ENCODE data around the gene KLHL30. TPM values are rescaled to one million over a fixed set of nuclear protein-coding genes. Genes with fewer than 3 reads are reported as not detected.

Gene KLHL30
- total RNA-seq, 1 donor: not detected

- Histone ChIP-seq H3K9me3 (ENCODE audit: low read depth, low read length) (no peaks in the 10 kb centered on the region), H3K4me1 (ENCODE audit: insufficient read depth, low read length) (no peaks in the 10 kb centered on the region), H3K27me3 (ENCODE audit: insufficient read depth, low read length) (no peaks in the 10 kb centered on the region), H3K4me3 (ENCODE audit: low read length) (no peak overlapping the region)
Measured at GRCh38 chr2:238122287-238123217, 15.9 kb upstream of the KLHL30 start.

- Histone ChIP-seq H3K27me3 (ENCODE audit: insufficient read depth, low read length) (no peaks in the 10 kb centered on the region), H3K4me1 (ENCODE audit: insufficient read depth, low read length) (no peaks in the 10 kb centered on the region), H3K4me3 (ENCODE audit: low read length) (no peak overlapping the region), H3K9me3 (ENCODE audit: low read depth, low read length) (no peaks in the 10 kb centered on the region)
Measured at GRCh38 chr2:238123218-238123971, 15.1 kb upstream of the KLHL30 start.

- no peak overlapping the region for H3K4me3 ChIP-seq (ENCODE audit: low read length)
- H3K27me3 ChIP-seq (ENCODE audit: insufficient read depth, low read length): no peaks in the 10 kb centered on the region
- H3K9me3 ChIP-seq (ENCODE audit: low read depth, low read length): no peaks in the 10 kb centered on the region
- H3K4me1 ChIP-seq (ENCODE audit: insufficient read depth, low read length): no peaks in the 10 kb centered on the region
Measured at GRCh38 chr2:238123991-238124470, 14.4 kb upstream of the KLHL30 start.

GRCh38 chr2:238124488-238125126 is 13.9 kb upstream of the KLHL30 start:
- H3K4me1 ChIP-seq (ENCODE audit: insufficient read depth, low read length): no peaks in the 10 kb centered on the region
- no peak overlapping the region for H3K4me3 ChIP-seq (ENCODE audit: low read length)
- H3K9me3 ChIP-seq (ENCODE audit: low read depth, low read length): no peaks in the 10 kb centered on the region
- no peaks in the 10 kb centered on the region for H3K27me3 ChIP-seq (ENCODE audit: insufficient read depth, low read length)

- Histone ChIP-seq H3K9me3 (ENCODE audit: low read depth, low read length) (no peaks in the 10 kb centered on the region), H3K4me3 (ENCODE audit: low read length) (no peak overlapping the region), H3K27me3 (ENCODE audit: insufficient read depth, low read length) (no peaks in the 10 kb centered on the region), H3K4me1 (ENCODE audit: insufficient read depth, low read length) (no peaks in the 10 kb centered on the region)
Measured at GRCh38 chr2:238125127-238125885, 13.2 kb upstream of the KLHL30 start.

DNA sequence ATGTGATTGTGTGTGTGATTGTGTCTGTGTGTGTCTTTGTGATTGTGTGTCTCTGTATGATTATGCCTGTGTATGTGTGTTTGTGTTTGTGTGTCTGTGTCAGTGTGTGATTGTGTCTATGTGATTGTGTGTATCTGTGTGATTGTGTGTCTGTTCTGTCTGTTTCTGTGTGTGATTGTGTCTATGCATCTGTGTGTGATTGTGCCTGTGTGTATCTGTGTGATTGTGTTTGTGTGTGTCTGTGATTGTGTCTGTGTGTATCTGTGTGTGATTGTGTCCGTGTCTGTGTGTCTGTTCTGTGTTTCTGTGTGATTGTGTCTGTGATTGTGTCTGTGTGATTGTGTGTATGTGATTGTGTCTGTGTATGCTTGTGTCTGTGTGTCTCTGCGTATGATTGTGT is 12.1 kb upstream of the KLHL30 start:
- Histone ChIP-seq H3K4me3 (ENCODE audit: low read length) (no peak overlapping the region), H3K27me3 (ENCODE audit: insufficient read depth, low read length) (no peaks in the 10 kb centered on the region), H3K4me1 (ENCODE audit: insufficient read depth, low read length) (no peaks in the 10 kb centered on the region), H3K9me3 (ENCODE audit: low read depth, low read length) (no peaks in the 10 kb centered on the region)

GRCh38 chr2:238126775-238127164 is 11.7 kb upstream of the KLHL30 start:
- H3K9me3 ChIP-seq (ENCODE audit: low read depth, low read length): no peaks in the 10 kb centered on the region
- H3K27me3 ChIP-seq (ENCODE audit: insufficient read depth, low read length): no peaks in the 10 kb centered on the region
- no peaks in the 10 kb centered on the region for H3K4me1 ChIP-seq (ENCODE audit: insufficient read depth, low read length)
- H3K4me3 ChIP-seq (ENCODE audit: low read length): no peak overlapping the region

DNA sequence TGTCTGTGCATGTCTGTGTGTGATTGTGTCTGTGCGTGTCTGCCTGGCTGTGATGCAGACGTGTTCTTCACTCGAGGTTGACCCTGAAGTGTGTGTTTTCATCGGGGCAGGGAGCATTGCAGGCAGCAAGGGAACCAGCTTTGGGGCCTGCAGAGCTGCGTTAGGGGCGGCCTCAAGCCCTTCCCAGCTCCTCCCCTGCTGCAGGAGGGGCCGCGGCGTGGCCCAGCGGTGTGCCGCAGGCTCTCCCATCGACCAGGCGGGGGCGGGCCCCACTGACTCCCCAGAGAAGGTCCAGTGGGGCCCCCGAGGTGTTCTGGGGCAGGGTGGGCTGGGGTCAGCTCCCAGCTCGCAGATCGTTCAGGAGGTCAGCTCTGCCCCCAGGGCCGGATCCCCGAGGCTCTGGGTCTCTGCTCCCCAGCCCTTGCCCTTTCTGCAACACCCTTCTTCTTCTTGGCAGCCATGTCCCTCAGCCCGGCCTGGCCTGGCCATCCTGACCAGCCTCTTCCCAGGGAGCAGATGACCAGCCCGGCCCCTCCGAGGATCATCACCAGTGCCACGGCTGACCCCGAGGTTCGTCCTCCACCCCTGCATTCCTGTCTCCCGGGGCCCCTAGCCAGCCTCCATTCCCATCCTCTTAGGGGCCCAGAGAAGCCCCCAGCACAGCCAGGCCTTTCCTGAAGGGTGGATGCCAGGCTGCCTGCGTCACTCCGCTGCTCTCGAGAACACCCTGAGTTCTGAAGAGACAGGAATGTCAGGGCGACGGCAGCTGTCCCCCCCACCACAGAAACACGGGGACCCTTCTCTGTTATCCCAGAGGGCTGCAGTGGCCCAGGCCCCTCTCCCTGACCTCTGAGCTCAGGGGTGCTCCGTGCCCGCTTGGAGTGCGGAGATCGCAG is 11.1 kb upstream of the KLHL30 start:
- Histone ChIP-seq H3K9me3 (ENCODE audit: low read depth, low read length) (no peaks in the 10 kb centered on the region), H3K4me3 (ENCODE audit: low read length) (no peak overlapping the region), H3K4me1 (ENCODE audit: insufficient read depth, low read length) (no peaks in the 10 kb centered on the region), H3K27me3 (ENCODE audit: insufficient read depth, low read length) (no peaks in the 10 kb centered on the region)

DNA sequence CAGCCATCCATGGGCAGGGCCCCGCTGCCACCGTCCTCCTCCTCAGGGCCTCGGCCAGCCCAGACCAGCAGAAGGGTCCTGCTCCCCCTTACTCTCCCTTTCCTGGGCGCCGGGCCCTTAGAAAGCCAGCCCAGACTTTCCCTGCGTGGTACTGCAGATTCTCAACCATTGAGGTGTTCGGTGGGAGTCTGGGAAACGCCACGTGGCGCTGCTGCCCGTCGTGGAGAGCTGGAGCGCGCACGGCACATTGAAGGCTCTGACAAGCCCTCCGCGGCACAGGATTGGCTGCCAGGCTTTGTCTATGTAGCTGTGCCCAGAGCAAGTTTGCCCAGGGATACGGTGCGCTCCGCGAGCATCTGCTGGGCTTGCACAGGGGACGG is 10.4 kb upstream of the KLHL30 start:
- Histone ChIP-seq H3K9me3 (ENCODE audit: low read depth, low read length) (no peaks in the 10 kb centered on the region), H3K4me1 (ENCODE audit: insufficient read depth, low read length) (no peaks in the 10 kb centered on the region), H3K27me3 (ENCODE audit: insufficient read depth, low read length) (no peaks in the 10 kb centered on the region), H3K4me3 (ENCODE audit: low read length) (no peak overlapping the region)

- H3K4me3 ChIP-seq (ENCODE audit: low read length): no peak overlapping the region
- H3K4me1 ChIP-seq (ENCODE audit: insufficient read depth, low read length): no peaks in the 10 kb centered on the region
- H3K9me3 ChIP-seq (ENCODE audit: low read depth, low read length): no peaks in the 10 kb centered on the region
- no peaks in the 10 kb centered on the region for H3K27me3 ChIP-seq (ENCODE audit: insufficient read depth, low read length)
Measured at GRCh38 chr2:238128534-238129001, 9.9 kb upstream of the KLHL30 start.

DNA sequence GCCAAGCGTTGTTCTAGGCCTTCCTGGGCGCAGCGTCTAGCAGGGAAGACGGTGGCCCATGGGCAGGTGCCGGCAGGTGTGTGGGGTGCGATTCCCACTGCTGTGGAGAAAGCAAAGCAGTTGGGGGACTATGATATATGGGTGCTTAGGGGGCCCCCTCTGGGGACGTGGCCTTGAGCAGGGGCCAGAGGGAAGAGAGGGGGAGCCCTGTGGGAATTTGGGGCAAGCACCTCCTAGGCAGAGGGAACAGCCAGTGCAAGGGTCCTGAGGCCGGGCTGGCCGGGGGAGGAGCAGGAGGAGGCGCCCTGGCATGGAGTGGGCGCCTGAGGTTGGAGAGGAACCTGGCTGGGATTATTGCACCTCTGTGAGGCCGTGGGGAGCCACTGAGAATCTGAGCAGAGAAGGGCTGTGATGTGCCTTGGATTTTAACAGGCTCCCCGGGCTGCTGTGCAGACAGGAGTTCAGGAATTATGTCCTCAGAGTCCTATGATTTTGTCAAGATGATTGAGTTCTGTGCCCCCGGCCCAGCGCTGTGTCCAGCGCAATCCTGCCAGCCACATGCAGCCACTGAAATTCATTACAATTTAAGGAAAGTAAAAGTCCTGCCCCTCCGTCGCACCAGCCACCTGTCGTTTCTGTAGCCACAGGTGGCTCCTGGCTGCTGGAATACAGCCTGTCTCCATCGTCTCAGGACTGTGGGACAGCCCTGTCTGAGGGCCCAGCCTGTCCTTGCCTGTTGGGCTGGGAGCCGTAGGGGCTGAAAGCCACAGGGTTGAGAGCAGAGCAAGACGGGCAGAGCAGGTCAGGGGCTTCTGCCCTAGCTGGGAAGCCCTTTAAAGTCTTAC is 9.1 kb upstream of the KLHL30 start:
- Histone ChIP-seq H3K4me1 (ENCODE audit: insufficient read depth, low read length) (no peaks in the 10 kb centered on the region), H3K9me3 (ENCODE audit: low read depth, low read length) (no peaks in the 10 kb centered on the region), H3K27me3 (ENCODE audit: insufficient read depth, low read length) (no peaks in the 10 kb centered on the region), H3K4me3 (ENCODE audit: low read length) (no peak overlapping the region)

- H3K4me1 ChIP-seq (ENCODE audit: insufficient read depth, low read length): no peaks in the 10 kb centered on the region
- no peaks in the 10 kb centered on the region for H3K9me3 ChIP-seq (ENCODE audit: low read depth, low read length)
- H3K27me3 ChIP-seq (ENCODE audit: insufficient read depth, low read length): no peaks in the 10 kb centered on the region
- H3K4me3 ChIP-seq (ENCODE audit: low read length): no peak overlapping the region
Measured at GRCh38 chr2:238130111-238130695, 8.3 kb upstream of the KLHL30 start.

All from mononuclear cell (primary cell).